HepG2 (cell line): ENCODE results near the gene SEMA3G. TPM values are rescaled to one million over a fixed set of nuclear protein-coding genes. Genes with fewer than 3 reads are reported as not detected.

Experiments
- ARNTL ChIP-seq: sonication (generic); formaldehyde crosslinking; IDR thresholded peaks from 2 replicates; pipeline ENCODE4 v1.4.0; 2020; ENCODE audit warnings: mild to moderate bottlenecking, missing genetic modification reagents
- CHCHD3 ChIP-seq: sonication (generic); formaldehyde crosslinking; IDR thresholded peaks from 2 replicates; pipeline ENCODE4 v1.8.0; 2022; ENCODE audit warnings: mild to moderate bottlenecking, missing genetic modification reagents, moderate library complexity
- GATAD2A ChIP-seq: IDR thresholded peaks from 2 replicates; pipeline ENCODE4 v1.6.1; 2016
- KLF16 ChIP-seq, 2 experiments: sonication (generic) in 1 of 2; formaldehyde crosslinking in 1 of 2; IDR thresholded peaks; 2 replicates each; pipeline versions ENCODE4 v1.6.1 to v1.8.0; 2016 to 2023; ENCODE audit warnings: missing genetic modification reagents in 2 of 2, missing compliant biosample characterization in 1 of 2
- MBNL3 ChIP-seq: fragments of 250-450 bp; sonication (Bioruptor Pico); conservative IDR thresholded peaks from 2 replicates; pipeline ENCODE4 v1.8.0; 2022; ENCODE audit warnings: mild to moderate bottlenecking, inconsistent platforms
- MEF2D ChIP-seq: sonication (generic); formaldehyde crosslinking; IDR thresholded peaks from 2 replicates; pipeline ENCODE4 v1.5.1; 2020; ENCODE audit warnings: mild to moderate bottlenecking, missing genetic modification reagents
- NONO ChIP-seq, 2 experiments: fragments of 450-650 bp in 1 of 2; sonication (generic) in 1 of 2; formaldehyde crosslinking in 1 of 2; IDR thresholded peaks in 1 of 2; conservative IDR thresholded peaks in 1 of 2; 2 replicates each; pipeline versions ENCODE4 v1.6.1 to v1.8.0; 2017 to 2022; ENCODE audit warnings: mild to moderate bottlenecking in 1 of 2, missing genetic modification reagents in 1 of 2, moderate library complexity in 1 of 2
- NRL ChIP-seq: sonication (generic); formaldehyde crosslinking; IDR thresholded peaks from 2 replicates; pipeline ENCODE4 v1.5.0; 2020; ENCODE audit warnings: missing genetic modification reagents, mild to moderate bottlenecking, moderate library complexity, borderline replicate concordance
- PATZ1 ChIP-seq: sonication (generic); formaldehyde crosslinking; IDR thresholded peaks from 2 replicates; pipeline ENCODE4 v1.4.0; 2020; ENCODE audit warnings: missing genetic modification reagents
- PRDM15 ChIP-seq: sonication (generic); formaldehyde crosslinking; IDR thresholded peaks from 2 replicates; pipeline ENCODE4 v1.4.0; 2020; ENCODE audit warnings: missing genetic modification reagents
- SAFB2 ChIP-seq: sonication (generic); formaldehyde crosslinking; IDR thresholded peaks from 2 replicates; pipeline ENCODE4 v1.5.1; 2020; ENCODE audit warnings: missing genetic modification reagents, low read depth, mild to moderate bottlenecking, borderline replicate concordance
- SALL2 ChIP-seq: sonication (generic); formaldehyde crosslinking; IDR thresholded peaks from 2 replicates; pipeline ENCODE4 v1.8.1; 2023; ENCODE audit warnings: mild to moderate bottlenecking, missing genetic modification reagents, inconsistent platforms
- TEAD3 ChIP-seq: optimal IDR thresholded peaks from 2 replicates; pipeline ENCODE3; 2016; ENCODE audit warnings: borderline replicate concordance
- TMF1 ChIP-seq: sonication (generic); formaldehyde crosslinking; IDR thresholded peaks from 2 replicates; pipeline ENCODE4 v1.8.1; 2022; ENCODE audit warnings: low read depth, missing genetic modification reagents
- ZFP62 ChIP-seq: sonication (generic); formaldehyde crosslinking; IDR thresholded peaks from 2 replicates; pipeline ENCODE4 v1.4.0; 2020; ENCODE audit warnings: missing genetic modification reagents
- ZKSCAN1 ChIP-seq: fragments of 150-350 bp; IDR thresholded peaks from 2 replicates; pipeline ENCODE4 v1.6.1; 2014; ENCODE audit warnings: low read length
- ZNF546 ChIP-seq: sonication (generic); formaldehyde crosslinking; conservative IDR thresholded peaks from 2 replicates; pipeline ENCODE4 v1.8.1; 2023; ENCODE audit warnings: mild to moderate bottlenecking, missing genetic modification reagents
- ZNF619 ChIP-seq: sonication (generic); formaldehyde crosslinking; IDR thresholded peaks from 2 replicates; pipeline ENCODE4 v1.4.0; 2020; ENCODE audit warnings: mild to moderate bottlenecking, missing genetic modification reagents
- ZNF670 ChIP-seq: sonication (generic); formaldehyde crosslinking; IDR thresholded peaks from 2 replicates; pipeline ENCODE4 v1.8.0; 2022; ENCODE audit warnings: mild to moderate bottlenecking, missing genetic modification reagents, borderline replicate concordance
- polyA plus RNA-seq, 8 experiments: library from polyadenylated mRNA; depleted of rRNA in 3 of 8; stranded (reverse) in 7 of 8; unstranded in 1 of 8; fragments of >200 nt; fragmentation: Illumina TruSeq in 4 of 8; extraction: Trizol in 4 of 8; gene quantifications; 2 replicates each; pipeline versions ENCODE4 v1.2.1 to v1.2.3, GENCODE V29; 2011 to 2016; ENCODE audit warnings: low read depth in 4 of 8, missing spikeins in 1 of 8, mixed read lengths in 1 of 8; ENCODE audit not compliant: insufficient read depth in 1 of 8
- total RNA-seq, 5 experiments: library from RNA; depleted of rRNA; stranded (reverse); fragments of >200 nt; fragmentation: Illumina TruSeq; extraction: Trizol; gene quantifications; 2 replicates each; pipeline ENCODE4 v1.2.3, GENCODE V29; 2016; ENCODE audit warnings: low read depth in 1 of 5

The SEMA3G gene
- total and polyA plus RNA-seq, 2 of the 13 experiments (the other 11 are each of a cell fraction or from before 2014, with no cell fraction given), result 6.1 to 8.3 TPM

GRCh38 chr3:52455283-52456168 is 10.6 kb upstream of the SEMA3G start, which contains the start of gene NISCH (continued):
- peak; percentile 81 for TF ChIP-seq PATZ1 (CRISPR knock-in tag)
- TF ChIP-seq SALL2 (CRISPR knock-in tag), result no peak
- TF ChIP-seq ZNF546 (CRISPR knock-in tag), result no peak
- TF ChIP-seq TMF1 (CRISPR knock-in tag), result no peak
- no peak for TF ChIP-seq ZNF670 (CRISPR knock-in tag)
- no peak for TF ChIP-seq NRL (CRISPR knock-in tag)
- TF ChIP-seq MBNL3 (CRISPR knock-in tag), result no peak
- TF ChIP-seq MEF2D (CRISPR knock-in tag), result peak; percentile 74
- no peak for TF ChIP-seq ZFP62
- peak; percentile 84 for TF ChIP-seq ARNTL
- no peak for TF ChIP-seq ZKSCAN1
- TF ChIP-seq SAFB2, result no peak
- TF ChIP-seq ZNF619, result 0 out of 2 replicates have a peak, but pooled peaks have one; percentile 63
- TF ChIP-seq PRDM15 (CRISPR knock-in tag), result no peak
- peak; percentile 71 for TF ChIP-seq GATAD2A (CRISPR knock-in tag)
- TF ChIP-seq CHCHD3 (CRISPR knock-in tag), result 0 out of 2 replicates have a peak, but pooled peaks have one; percentile 5
- no peak for TF ChIP-seq KLF16 (CRISPR knock-in tag; IDR thresholded peaks at IDR 0.05)
- peak; percentile 54 for TF ChIP-seq TEAD3 (CRISPR knock-in tag)
- no peak for TF ChIP-seq NONO (IDR thresholded peaks at IDR 0.05)
- peak; percentile 72 for TF ChIP-seq NONO (CRISPR knock-in tag; conservative IDR thresholded peaks at IDR 0.05)
